ENCODE results near the gene DPP6. TPM values are rescaled to one million over a fixed set of nuclear protein-coding genes. Genes with fewer than 3 reads are reported as not detected.

Gene DPP6
- total RNA-seq, 2 experiments from 2014 or later = not detected

- H3K4me3 Mint-ChIP-seq = no peak overlapping the region
- H3K27me3 Mint-ChIP-seq = peaks cover 10% of the 10 kb centered on the region
- H3K36me3 Mint-ChIP-seq (ENCODE audit: low read depth) = no peaks in the 10 kb centered on the region
- ChIA-PET CTCF (no interaction called here), POLR2A (no interaction called here)
- H3K4me1 Mint-ChIP-seq = no peaks in the 10 kb centered on the region
- peaks cover 2% of the 10 kb centered on the region for H3K9me3 Mint-ChIP-seq
- no peak for DNase-seq
- no peak overlapping the region for H3K27ac Mint-ChIP-seq
Observed at GRCh38 chr7:154841731-154842331, 789.6 kb downstream of the DPP6 start.

GRCh38 chr7:154842591-154842990 is 790.4 kb downstream of the DPP6 start:
- no peak overlapping the region for H3K4me3 Mint-ChIP-seq
- DNase-seq = no peak
- H3K27me3 Mint-ChIP-seq = peaks cover 10% of the 10 kb centered on the region
- CTCF ChIA-PET = no interaction called here
- no peaks in the 10 kb centered on the region for H3K4me1 Mint-ChIP-seq
- H3K9me3 Mint-ChIP-seq = peaks cover 1% of the 10 kb centered on the region
- H3K27ac Mint-ChIP-seq = no peak overlapping the region
- no peaks in the 10 kb centered on the region for H3K36me3 Mint-ChIP-seq (ENCODE audit: low read depth)
- POLR2A ChIA-PET = no interaction called here

- Mint-ChIP-seq H3K27ac (no peak overlapping the region), H3K27me3 (peaks cover 10% of the 10 kb centered on the region), H3K4me3 (no peak overlapping the region), H3K36me3 (ENCODE audit: low read depth) (no peaks in the 10 kb centered on the region), H3K4me1 (no peaks in the 10 kb centered on the region), H3K9me3 (no peaks in the 10 kb centered on the region)
- DNase-seq = no peak
- CTCF ChIA-PET = no interaction called here
- POLR2A ChIA-PET = no interaction called here
Observed at GRCh38 chr7:154843670-154844237, 791.6 kb downstream of the DPP6 start.

- ChIA-PET POLR2A (no interaction called here), CTCF (no interaction called here)
- no peak for DNase-seq
- peaks cover 13% of the 10 kb centered on the region for H3K27me3 Mint-ChIP-seq
- H3K4me3 Mint-ChIP-seq = no peak overlapping the region
- no peaks in the 10 kb centered on the region for H3K4me1 Mint-ChIP-seq
- no peaks in the 10 kb centered on the region for H3K9me3 Mint-ChIP-seq
- H3K36me3 Mint-ChIP-seq (ENCODE audit: low read depth) = no peaks in the 10 kb centered on the region
- H3K27ac Mint-ChIP-seq = no peak overlapping the region
Observed at GRCh38 chr7:154844499-154844898, 792.3 kb downstream of the DPP6 start.

- Mint-ChIP-seq H3K4me1 (no peaks in the 10 kb centered on the region), H3K36me3 (ENCODE audit: low read depth) (no peaks in the 10 kb centered on the region), H3K27ac (no peak overlapping the region), H3K4me3 (no peak overlapping the region), H3K27me3 (peaks cover 14% of the 10 kb centered on the region), H3K9me3 (no peaks in the 10 kb centered on the region)
- CTCF ChIA-PET = no interaction called here
- DNase-seq = no peak
- POLR2A ChIA-PET = no interaction called here
Observed at GRCh38 chr7:154844955-154845354, 792.8 kb downstream of the DPP6 start.

- no peaks in the 10 kb centered on the region for H3K9me3 Mint-ChIP-seq
- CTCF ChIA-PET = no interaction called here
- H3K4me3 Mint-ChIP-seq = no peak overlapping the region
- POLR2A ChIA-PET = no interaction called here
- no peaks in the 10 kb centered on the region for H3K36me3 Mint-ChIP-seq (ENCODE audit: low read depth)
- H3K27me3 Mint-ChIP-seq = peaks cover 14% of the 10 kb centered on the region
- no peaks in the 10 kb centered on the region for H3K4me1 Mint-ChIP-seq
- no peak for DNase-seq
- no peak overlapping the region for H3K27ac Mint-ChIP-seq
Observed at GRCh38 chr7:154848464-154848863, 796.3 kb downstream of the DPP6 start.

- peaks cover 4% of the 10 kb centered on the region for H3K27me3 Mint-ChIP-seq
- no peaks in the 10 kb centered on the region for H3K36me3 Mint-ChIP-seq (ENCODE audit: low read depth)
- CTCF ChIA-PET = no interaction called here
- H3K9me3 Mint-ChIP-seq = no peaks in the 10 kb centered on the region
- POLR2A ChIA-PET = no interaction called here
- no peak overlapping the region for H3K4me3 Mint-ChIP-seq
- H3K4me1 Mint-ChIP-seq = no peaks in the 10 kb centered on the region
- no peak overlapping the region for H3K27ac Mint-ChIP-seq
- DNase-seq = no peak
Observed at GRCh38 chr7:154852205-154852604, 800.0 kb downstream of the DPP6 start.

GRCh38 chr7:154853063-154853726 is 801.0 kb downstream of the DPP6 start:
- Mint-ChIP-seq H3K27ac (no peak overlapping the region), H3K9me3 (no peaks in the 10 kb centered on the region), H3K27me3 (peaks cover 4% of the 10 kb centered on the region), H3K4me1 (no peaks in the 10 kb centered on the region), H3K4me3 (no peak overlapping the region), H3K36me3 (ENCODE audit: low read depth) (no peaks in the 10 kb centered on the region)
- CTCF ChIA-PET = no interaction called here
- POLR2A ChIA-PET = no interaction called here
- DNase-seq = no peak

- POLR2A ChIA-PET = no interaction called here
- no peaks in the 10 kb centered on the region for H3K4me1 Mint-ChIP-seq
- CTCF ChIA-PET = no interaction called here
Observed at GRCh38 chr7:154853727-154854095, 801.5 kb downstream of the DPP6 start.

GRCh38 chr7:154854836-154855235 is 802.6 kb downstream of the DPP6 start:
- Mint-ChIP-seq H3K4me3 (no peak overlapping the region), H3K27me3 (no peaks in the 10 kb centered on the region), H3K4me1 (no peaks in the 10 kb centered on the region), H3K9me3 (no peaks in the 10 kb centered on the region), H3K27ac (no peak overlapping the region), H3K36me3 (ENCODE audit: low read depth) (no peaks in the 10 kb centered on the region)
- POLR2A ChIA-PET = no interaction called here
- no peak for DNase-seq
- CTCF ChIA-PET = interaction anchor here (0.5 kb wide), 1 partner anchor 168 kb away, joined by 4 read pairs; no protein-coding TSS in a partner anchor

More at GRCh38 chr7:154853727-154854095, 801.5 kb downstream of the DPP6 start:
- Mint-ChIP-seq H3K27ac (no peak overlapping the region), H3K27me3 (peaks cover 4% of the 10 kb centered on the region), H3K36me3 (ENCODE audit: low read depth) (no peaks in the 10 kb centered on the region), H3K4me3 (no peak overlapping the region), H3K9me3 (no peaks in the 10 kb centered on the region)
- no peak for DNase-seq

- Mint-ChIP-seq H3K27me3 (no peaks in the 10 kb centered on the region), H3K4me1 (no peaks in the 10 kb centered on the region), H3K4me3 (no peak overlapping the region), H3K9me3 (no peaks in the 10 kb centered on the region), H3K27ac (no peak overlapping the region), H3K36me3 (ENCODE audit: low read depth) (no peaks in the 10 kb centered on the region)
- POLR2A ChIA-PET = no interaction called here
- CTCF ChIA-PET = no interaction called here
- no peak for DNase-seq
Observed at GRCh38 chr7:154855366-154855765, 803.2 kb downstream of the DPP6 start.

- Mint-ChIP-seq H3K27ac (no peak overlapping the region), H3K36me3 (ENCODE audit: low read depth) (no peaks in the 10 kb centered on the region), H3K9me3 (no peaks in the 10 kb centered on the region), H3K4me1 (no peaks in the 10 kb centered on the region), H3K4me3 (no peak overlapping the region), H3K27me3 (no peaks in the 10 kb centered on the region)
- ChIA-PET POLR2A (no interaction called here), CTCF (no interaction called here)
- DNase-seq = no peak
Observed at GRCh38 chr7:154856733-154857132, 804.5 kb downstream of the DPP6 start.

GRCh38 chr7:154857240-154857639 is 805.0 kb downstream of the DPP6 start:
- Mint-ChIP-seq H3K27me3 (no peaks in the 10 kb centered on the region), H3K9me3 (no peaks in the 10 kb centered on the region), H3K4me1 (no peaks in the 10 kb centered on the region), H3K27ac (no peak overlapping the region), H3K4me3 (no peak overlapping the region), H3K36me3 (ENCODE audit: low read depth) (no peaks in the 10 kb centered on the region)
- no peak for DNase-seq
- POLR2A ChIA-PET = no interaction called here
- CTCF ChIA-PET = interaction anchor here (0.6 kb wide), 1 partner anchor 920 kb away, joined by 3 read pairs; no protein-coding TSS in a partner anchor

All from activated CD4-positive, alpha-beta T cell treated with anti-CD3 and anti-CD28 coated beads, Interleukin-2, amount 10 ng/mL, durations not matched to agents 7 days and 5 days (primary cell).